Loucy (cell line): Measurements from ENCODE around the gene PITX3.

Experiments
- H2AFZ ChIP-seq: fragments of 200-600 bp; sonication (generic); 2 replicates; pipeline ENCODE4 v1.6.0; 2016; ENCODE audit warnings: antibody characterized with exemption, mild to moderate bottlenecking, low read length, moderate library complexity
- H3F3A ChIP-seq: fragments of 200-600 bp; 2 replicates; pipeline ENCODE4 v1.6.0; 2016; ENCODE audit warnings: antibody characterized with exemption, low read depth, mild to moderate bottlenecking
- H3K27me3 ChIP-seq: fragments of 200-600 bp; sonication (generic); 2 replicates; pipeline ENCODE4 v1.6.1; 2014; ENCODE audit warnings: low read length, mild to moderate bottlenecking; ENCODE audit not compliant: insufficient read depth, poor library complexity, severe bottlenecking
- H3K36me3 ChIP-seq: fragments of 200-600 bp; sonication (generic); 2 replicates; pipeline ENCODE4 v1.6.1; 2016; ENCODE audit warnings: low read length; ENCODE audit not compliant: insufficient read depth
- H3K4me1 ChIP-seq: fragments of 200-600 bp; sonication (generic); 2 replicates; pipeline ENCODE4 v1.5.1; 2014; ENCODE audit warnings: low read length, mild to moderate bottlenecking; ENCODE audit not compliant: insufficient read depth, poor library complexity, severe bottlenecking
- H3K4me2 ChIP-seq: fragments of 200-600 bp; sonication (generic); 2 replicates; pipeline ENCODE4 v1.6.0; 2014; ENCODE audit warnings: antibody characterized with exemption, low read length, low read depth, mild to moderate bottlenecking; ENCODE audit not compliant: poor library complexity, severe bottlenecking
- H3K4me3 ChIP-seq: fragments of 200-600 bp; sonication (generic); 2 replicates; pipeline ENCODE4 v1.5.1; 2014; ENCODE audit warnings: low read length, mild to moderate bottlenecking, mixed read lengths; ENCODE audit not compliant: poor library complexity, severe bottlenecking
- H3K79me2 ChIP-seq: fragments of 200-600 bp; sonication (generic); 2 replicates; pipeline ENCODE4 v1.6.1; 2014; ENCODE audit warnings: low read length; ENCODE audit not compliant: insufficient read depth
- H3K9ac ChIP-seq: fragments of 200-600 bp; sonication (generic); 2 replicates; pipeline ENCODE4 v1.6.0; 2014; ENCODE audit warnings: mild to moderate bottlenecking, low read depth, low read length, moderate library complexity; ENCODE audit not compliant: poor library complexity, severe bottlenecking
- H3K9me2 ChIP-seq: fragments of 200-600 bp; sonication (generic); replicated peaks from 2 replicates; pipeline ENCODE4 v1.6.1; 2016; ENCODE audit warnings: low read depth, low read length, mixed read lengths
- H3K9me3 ChIP-seq: fragments of 200-600 bp; sonication (generic); 2 replicates; pipeline ENCODE4 v1.6.1; 2014; ENCODE audit warnings: mild to moderate bottlenecking, antibody characterized with exemption, low read length, low read depth; ENCODE audit not compliant: insufficient read depth
- H4K20me1 ChIP-seq: fragments of 200-600 bp; sonication (generic); 2 replicates; pipeline ENCODE4 v1.6.0; 2014; ENCODE audit warnings: antibody characterized with exemption, low read length, mild to moderate bottlenecking; ENCODE audit not compliant: insufficient read depth, poor library complexity, severe bottlenecking
- EZH2phosphoT487 ChIP-seq: fragments of 200-600 bp; IDR thresholded peaks from 2 replicates; pipeline ENCODE4 v1.6.1; 2018; ENCODE audit warnings: antibody characterized with exemption, mild to moderate bottlenecking, moderate library complexity, borderline replicate concordance
- TF ChIP-seq, protein P1 (sequence below): fragments of 200-600 bp; sonication (generic); conservative IDR thresholded peaks from 2 replicates; pipeline ENCODE4 v1.5.1; 2014; ENCODE audit warnings: mild to moderate bottlenecking, antibody characterized with exemption, low read length

The PITX3 gene

DNA sequence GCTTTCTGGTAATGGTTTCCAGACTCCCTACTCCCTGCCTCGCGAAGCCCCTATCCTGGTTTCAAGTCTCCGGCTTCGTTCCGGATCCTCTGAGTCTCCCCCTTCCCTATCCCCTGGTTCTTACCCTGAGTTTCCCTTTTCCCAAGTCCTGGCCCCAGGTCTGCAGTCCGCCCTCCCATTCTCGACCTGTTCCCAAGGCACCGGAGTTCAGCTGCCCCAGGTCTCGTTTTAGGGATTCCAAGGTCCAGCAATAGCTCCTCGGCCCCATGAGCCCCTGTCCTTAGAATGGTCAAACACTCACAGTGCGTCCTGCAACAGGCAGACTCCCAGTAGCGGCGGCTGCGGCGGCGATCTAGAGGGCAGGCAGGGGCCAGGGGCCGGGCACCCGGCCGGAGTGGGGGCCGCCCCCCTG lies 274 bp downstream of the PITX3 start:
- H3K4me2 ChIP-seq = no peak overlapping the region
- no peaks in the 10 kb centered on the region for H3K9me3 ChIP-seq
- no peaks in the 10 kb centered on the region for H3F3A ChIP-seq
- H3K4me1 ChIP-seq = peaks cover 5% of the 10 kb centered on the region
- no peak for TF ChIP-seq EZH2phosphoT487
- TF ChIP-seq, protein P1, sequence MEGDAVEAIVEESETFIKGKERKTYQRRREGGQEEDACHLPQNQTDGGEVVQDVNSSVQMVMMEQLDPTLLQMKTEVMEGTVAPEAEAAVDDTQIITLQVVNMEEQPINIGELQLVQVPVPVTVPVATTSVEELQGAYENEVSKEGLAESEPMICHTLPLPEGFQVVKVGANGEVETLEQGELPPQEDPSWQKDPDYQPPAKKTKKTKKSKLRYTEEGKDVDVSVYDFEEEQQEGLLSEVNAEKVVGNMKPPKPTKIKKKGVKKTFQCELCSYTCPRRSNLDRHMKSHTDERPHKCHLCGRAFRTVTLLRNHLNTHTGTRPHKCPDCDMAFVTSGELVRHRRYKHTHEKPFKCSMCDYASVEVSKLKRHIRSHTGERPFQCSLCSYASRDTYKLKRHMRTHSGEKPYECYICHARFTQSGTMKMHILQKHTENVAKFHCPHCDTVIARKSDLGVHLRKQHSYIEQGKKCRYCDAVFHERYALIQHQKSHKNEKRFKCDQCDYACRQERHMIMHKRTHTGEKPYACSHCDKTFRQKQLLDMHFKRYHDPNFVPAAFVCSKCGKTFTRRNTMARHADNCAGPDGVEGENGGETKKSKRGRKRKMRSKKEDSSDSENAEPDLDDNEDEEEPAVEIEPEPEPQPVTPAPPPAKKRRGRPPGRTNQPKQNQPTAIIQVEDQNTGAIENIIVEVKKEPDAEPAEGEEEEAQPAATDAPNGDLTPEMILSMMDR = no peak
- H3K36me3 ChIP-seq = no peaks in the 10 kb centered on the region
- no peak overlapping the region for H3K9ac ChIP-seq
- peaks cover 6% of the 10 kb centered on the region for H4K20me1 ChIP-seq
- H2AFZ ChIP-seq = no peak overlapping the region
- H3K4me3 ChIP-seq = no peak overlapping the region
- no peaks in the 10 kb centered on the region for H3K27me3 ChIP-seq
- H3K79me2 ChIP-seq = peaks cover 6% of the 10 kb centered on the region
- H3K9me2 ChIP-seq = no peaks in the 10 kb centered on the region

DNA sequence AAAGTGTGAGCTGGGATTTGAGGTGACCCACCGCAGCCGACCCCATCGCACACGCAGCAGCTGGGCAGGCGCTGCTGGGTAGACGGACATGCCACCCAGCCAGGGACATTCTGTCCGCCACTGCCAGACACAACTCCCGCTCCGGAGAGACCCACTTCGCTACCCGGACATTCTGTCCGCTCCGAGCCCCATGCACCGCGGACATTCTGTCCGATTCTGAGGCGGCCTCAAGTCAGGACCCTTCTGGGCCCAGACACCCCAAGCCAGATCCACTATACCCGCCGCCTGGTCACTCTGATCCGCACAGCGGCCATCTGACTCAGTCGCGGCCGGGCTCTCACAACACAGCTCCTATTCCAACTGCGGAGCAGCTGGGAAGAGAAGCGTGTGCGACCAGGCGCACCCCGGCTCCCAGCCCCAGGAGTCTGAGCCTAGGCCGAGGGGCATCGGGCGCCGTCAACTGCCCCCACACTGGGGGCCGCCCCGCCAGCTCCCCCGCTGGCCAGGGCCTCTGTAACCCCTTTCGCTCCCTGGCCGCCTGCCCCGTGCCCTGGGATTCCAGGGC lies 763 bp downstream of the PITX3 start:
- H3K4me3 ChIP-seq = no peak overlapping the region
- TF ChIP-seq EZH2phosphoT487 = no peak
- TF ChIP-seq, protein P1 = no peak
- H3K9ac ChIP-seq = no peak overlapping the region
- no peaks in the 10 kb centered on the region for H3K9me3 ChIP-seq
- H3F3A ChIP-seq = no peaks in the 10 kb centered on the region
- peaks cover 2% of the 10 kb centered on the region for H4K20me1 ChIP-seq
- no peaks in the 10 kb centered on the region for H3K27me3 ChIP-seq
- H3K9me2 ChIP-seq = no peaks in the 10 kb centered on the region
- H2AFZ ChIP-seq = no peak overlapping the region
- H3K79me2 ChIP-seq = peaks cover 2% of the 10 kb centered on the region
- H3K4me2 ChIP-seq = no peak overlapping the region
- H3K4me1 ChIP-seq = peaks cover 5% of the 10 kb centered on the region
- H3K36me3 ChIP-seq = no peaks in the 10 kb centered on the region

DNA sequence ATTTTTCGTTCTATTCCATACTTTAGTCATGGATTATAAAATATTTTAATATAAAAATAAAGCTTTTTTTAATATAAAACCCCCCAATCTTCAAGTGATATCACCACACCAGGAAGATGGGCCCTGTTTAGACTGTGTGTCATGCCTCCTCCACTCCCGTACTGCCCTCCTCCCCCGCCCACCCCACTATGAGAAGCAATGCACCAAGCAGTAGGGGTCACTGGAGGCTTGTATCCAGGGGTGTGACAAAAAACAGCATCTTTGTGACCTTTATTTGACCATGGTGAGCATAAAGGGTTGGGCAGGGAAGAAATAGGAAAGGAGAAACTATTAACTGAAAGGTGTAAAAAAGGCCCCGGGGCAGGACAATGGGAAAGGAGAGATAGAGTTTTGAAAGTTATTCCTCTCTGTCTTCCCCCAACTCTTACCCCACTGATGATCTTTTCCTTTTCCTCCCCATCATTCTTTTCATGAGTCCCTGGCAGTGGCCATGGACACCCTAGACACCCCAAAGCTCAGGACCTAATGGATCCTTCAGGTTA lies 3.5 kb downstream of the PITX3 start:
- Histone ChIP-seq H2AFZ (no peak overlapping the region), H4K20me1 (no peaks in the 10 kb centered on the region), H3K9me2 (no peaks in the 10 kb centered on the region), H3K4me3 (no peak overlapping the region), H3K4me2 (no peak overlapping the region), H3K9me3 (no peaks in the 10 kb centered on the region), H3K9ac (no peak overlapping the region), H3F3A (no peaks in the 10 kb centered on the region), H3K36me3 (no peaks in the 10 kb centered on the region), H3K27me3 (no peaks in the 10 kb centered on the region), H3K4me1 (no peaks in the 10 kb centered on the region), H3K79me2 (no peaks in the 10 kb centered on the region)
- TF ChIP-seq, protein P1 = no peak
- no peak for TF ChIP-seq EZH2phosphoT487
